HCT116 (cell line): ENCODE results near the gene TAS2R5. TPM values are rescaled to one million over a fixed set of nuclear protein-coding genes. Genes with fewer than 3 reads are reported as not detected.

Experiments used
- ATAC-seq: fragments of 200-7000 bp; cut with Tn5 transposase; 2 replicates; pipeline ENCODE4 v1.9.1; 2020; ENCODE audit warnings: mild to moderate bottlenecking, moderate library complexity
- BruUV-seq: library from RNA; stranded (reverse); fragments of 400-500 nt; replicated peaks from 2 replicates; lab custom pipeline; 2021; lab: Mats Ljungman, UMichigan
- CTCF ChIA-PET: fragments of 300-600 bp; sonication (Branson Sonifier 250); formaldehyde crosslinking; loops from one replicate; lab custom pipeline; 2021; ENCODE audit warnings: antibody characterized with exemption; lab: Charles Lee
- POLR2A ChIA-PET: fragments of 300-600, 350-600 bp; sonication (Branson Sonifier 250); formaldehyde crosslinking; loops from one replicate; lab custom pipeline; 2021; ENCODE audit warnings: antibody characterized with exemption; lab: Charles Lee
- RAD21 ChIA-PET, 2 experiments: fragments of 300-600 bp; sonication (Branson Sonifier 250); formaldehyde crosslinking; loops; one replicate each; lab custom pipeline; 2023; ENCODE audit warnings: low total read pairs in 2 of 2; ENCODE audit not compliant: uncharacterized antibody in 2 of 2, unreplicated experiment in 2 of 2, low non-redundant PET in 1 of 2; lab: Charles Lee
- DNase-seq: peaks from one replicate; pipeline ENCODE4 v3.0.0-alpha.2; 2010; ENCODE audit warnings: low read depth, low spot score
- H2AFZ ChIP-seq: fragments of 200-600 bp; shearing (Covaris generic), sonication (generic); 2 replicates; pipeline ENCODE4 v1.6.1; 2017; ENCODE audit warnings: low read depth, mixed run types, mixed read lengths, antibody characterized with exemption, low read length; ENCODE audit not compliant: poor library complexity, severe bottlenecking
- H3K27ac ChIP-seq: 2 replicates; pipeline ENCODE4 v1.5.1; 2012; ENCODE audit warnings: low read depth, low read length
- H3K27me3 ChIP-seq: fragments of 200-600 bp; sonication (generic); 2 replicates; pipeline ENCODE4 v1.6.1; 2016; ENCODE audit warnings: mixed run types, low read length, mixed read lengths; ENCODE audit not compliant: insufficient read depth
- H3K36me3 ChIP-seq, 2 experiments: fragments of 200-500 bp in 1 of 2; fragments of 200-600 bp in 1 of 2; sonication (Bioruptor generic) in 1 of 2; sonication (generic) in 1 of 2; 2 replicates each; pipeline versions ENCODE4 v1.5.1 to v1.6.1; 2014 to 2016; ENCODE audit warnings: low read length in 2 of 2, inconsistent platforms in 1 of 2, mixed read lengths in 1 of 2, mixed run types in 1 of 2; ENCODE audit not compliant: insufficient read depth in 2 of 2, control insufficient read depth in 1 of 2
- H3K4me1 ChIP-seq, 2 experiments: fragments of 200-600 bp in 1 of 2; sonication (generic) in 1 of 2; 2 replicates each; pipeline versions ENCODE4 v1.5.1 to v1.6.1; 2012 to 2017; ENCODE audit warnings: low read length in 2 of 2, inconsistent platforms in 1 of 2, mild to moderate bottlenecking in 1 of 2, mixed read lengths in 1 of 2, mixed run types in 1 of 2, moderate library complexity in 1 of 2; ENCODE audit not compliant: insufficient read depth in 2 of 2, control insufficient read depth in 1 of 2
- H3K4me2 ChIP-seq: fragments of 200-600 bp; sonication (generic); 2 replicates; pipeline ENCODE4 v1.6.1; 2017; ENCODE audit warnings: mixed run types, low read length, mixed read lengths
- H3K4me3 ChIP-seq, 2 experiments: fragments of 200-600 bp in 1 of 2; sonication (generic) in 1 of 2; replicated peaks in 1 of 2; 2 replicates each; pipeline ENCODE4 v1.5.1; 2011 to 2016; ENCODE audit warnings: low read length in 2 of 2, control low read depth in 1 of 2, low read depth in 1 of 2, mild to moderate bottlenecking in 1 of 2, mixed read lengths in 1 of 2, mixed run types in 1 of 2
- H3K79me2 ChIP-seq: fragments of 200-600 bp; sonication (generic); 2 replicates; pipeline ENCODE4 v1.6.1; 2017; ENCODE audit warnings: mild to moderate bottlenecking, mixed run types, low read length, moderate library complexity, mixed read lengths; ENCODE audit not compliant: insufficient read depth
- H3K9ac ChIP-seq: fragments of 200-600 bp; sonication (generic); 2 replicates; pipeline ENCODE4 v1.6.1; 2016; ENCODE audit warnings: low read length, mixed read lengths
- H3K9me2 ChIP-seq: fragments of 200-600 bp; sonication (generic), shearing (Covaris generic); 2 replicates; pipeline ENCODE4 v1.6.1; 2017; ENCODE audit warnings: mixed run types, mild to moderate bottlenecking, moderate library complexity; ENCODE audit not compliant: insufficient read depth
- H3K9me3 ChIP-seq, 2 experiments: fragments of 200-500 bp in 1 of 2; fragments of 200-600 bp in 1 of 2; sonication (Bioruptor generic) in 1 of 2; sonication (generic) in 1 of 2; 2 replicates each; pipeline ENCODE4 v1.6.1; 2014 to 2017; ENCODE audit warnings: low read length in 2 of 2, mixed read lengths in 2 of 2, inconsistent platforms in 1 of 2, low read depth in 1 of 2, mild to moderate bottlenecking in 1 of 2, mixed run types in 1 of 2, moderate library complexity in 1 of 2; ENCODE audit not compliant: control insufficient read depth in 1 of 2, insufficient read depth in 1 of 2
- H4K20me1 ChIP-seq: fragments of 200-600 bp; sonication (generic), shearing (Covaris generic); 2 replicates; pipeline ENCODE4 v1.6.1; 2017; ENCODE audit warnings: mixed run types, mild to moderate bottlenecking, moderate library complexity; ENCODE audit not compliant: insufficient read depth
- CBX3 ChIP-seq: IDR thresholded peaks from 2 replicates; pipeline ENCODE4 v1.6.1; 2012; ENCODE audit warnings: low read depth
- EGR1 ChIP-seq: IDR thresholded peaks from 2 replicates; pipeline ENCODE4 v1.6.1; 2012; ENCODE audit warnings: low read depth
- ELF1 ChIP-seq: IDR thresholded peaks from 2 replicates; pipeline ENCODE4 v1.6.1; 2012; ENCODE audit warnings: low read depth, borderline replicate concordance
- EZH2 ChIP-seq: fragments of 200-600 bp; sonication (generic); IDR thresholded peaks from 2 replicates; pipeline ENCODE4 v1.6.1; 2017; ENCODE audit warnings: antibody characterized with exemption, mixed run types
- EZH2phosphoT487 ChIP-seq: fragments of 200-600 bp; IDR thresholded peaks from 2 replicates; pipeline ENCODE4 v1.6.1; 2018; ENCODE audit warnings: antibody characterized with exemption, borderline replicate concordance
- POLR2AphosphoS5 ChIP-seq: IDR thresholded peaks from 2 replicates; pipeline ENCODE4 v1.6.1; 2011; ENCODE audit warnings: mild to moderate bottlenecking, low read depth, low read length, moderate library complexity
- RAD21 ChIP-seq: IDR thresholded peaks from 2 replicates; pipeline ENCODE4 v1.6.1; 2012; ENCODE audit warnings: low read depth, mild to moderate bottlenecking
- SP1 ChIP-seq: IDR thresholded peaks from 2 replicates; pipeline ENCODE4 v1.6.1; 2012; ENCODE audit warnings: low read depth
- SRF ChIP-seq: IDR thresholded peaks from 2 replicates; pipeline ENCODE4 v1.6.1; 2012; ENCODE audit warnings: low read depth
- TCF7L2 ChIP-seq: IDR thresholded peaks from 2 replicates; pipeline ENCODE4 v1.7.0; 2011; ENCODE audit warnings: borderline replicate concordance, inconsistent platforms; ENCODE audit not compliant: insufficient read depth, insufficient read length; ENCODE audit errors: extremely low read depth
- YY1 ChIP-seq: IDR thresholded peaks from 2 replicates; pipeline ENCODE4 v1.6.1; 2011; ENCODE audit warnings: low read length, low read depth, moderate library complexity, mild to moderate bottlenecking; ENCODE audit not compliant: insufficient replicate concordance; ENCODE audit errors: extremely low read depth
- ZFX ChIP-seq: fragments of 450-650 bp; IDR thresholded peaks from 2 replicates; pipeline ENCODE4 v1.6.1; 2017
- intact Hi-C: fragments of 100-400 bp; cut with micrococcal nuclease; formaldehyde crosslinking; loops from 2 replicates; pipeline ENCODE4 v1.10.0; 2022
- total RNA-seq: library from RNA; stranded (reverse); gene quantifications from one replicate; pipeline ENCODE4 v1.2.1, GENCODE V29; 2021; ENCODE audit not compliant: unreplicated experiment
- TF ChIP-seq, protein P1 (sequence below): IDR thresholded peaks from 2 replicates; pipeline ENCODE4 v1.6.1; 2012
- TF ChIP-seq, protein P2 (sequence below): IDR thresholded peaks from 2 replicates; pipeline ENCODE4 v1.6.1; 2012; ENCODE audit warnings: low read depth
- TF ChIP-seq, protein P3 (sequence below): IDR thresholded peaks from 2 replicates; pipeline ENCODE4 v1.6.1; 2012
- TF ChIP-seq, protein P4 (sequence below), 3 experiments: fragments of 200-600 bp in 1 of 3; sonication (generic) in 1 of 3; IDR thresholded peaks in 2 of 3; conservative IDR thresholded peaks in 1 of 3; 2 replicates each; pipeline ENCODE4 v1.5.1; 2012 to 2017; ENCODE audit warnings: low read depth in 2 of 3, low read length in 2 of 3, antibody characterized with exemption in 1 of 3, borderline replicate concordance in 1 of 3, control low read depth in 1 of 3, mild to moderate bottlenecking in 1 of 3, mixed read lengths in 1 of 3, mixed run types in 1 of 3, moderate library complexity in 1 of 3; ENCODE audit not compliant: insufficient read depth in 1 of 3

Gene TAS2R5
- total RNA-seq, 1 experiment from 2014 or later = 1.7 TPM

DNA sequence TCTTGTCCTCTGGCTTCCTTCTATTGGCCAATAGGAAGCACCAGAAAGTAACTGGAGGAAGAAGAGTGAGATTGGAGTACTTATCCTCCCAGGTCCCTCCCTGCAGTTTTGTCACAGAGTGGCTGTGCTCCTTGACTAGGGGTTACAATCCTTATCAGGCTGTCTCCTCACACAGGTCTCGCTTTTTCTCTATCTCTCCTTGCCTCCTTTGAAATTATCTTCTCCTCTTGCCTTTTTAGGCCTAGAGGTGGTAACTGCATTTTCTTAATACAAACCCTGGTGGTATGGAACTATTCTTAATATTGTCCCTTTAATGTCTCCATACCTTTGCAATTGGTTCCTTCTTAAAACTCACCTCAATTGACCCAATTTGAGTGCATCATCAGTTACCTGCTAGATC is 48.6 kb downstream of the TAS2R5 start:
- Histone ChIP-seq H4K20me1 (no peaks in the 10 kb centered on the region), H3K4me3 (no peak overlapping the region), H2AFZ (no peak overlapping the region), H3K4me1 (no peaks in the 10 kb centered on the region; a peak in 1 of 4 replicates), H3K27ac (no peak overlapping the region), H3K4me2 (no peak overlapping the region), H3K9me3 (no peaks in the 10 kb centered on the region), H3K9me2 (no peaks in the 10 kb centered on the region)
- ChIA-PET POLR2A (no interaction called here), RAD21 (no interaction called here)
- DNase-seq = no peak
- no peak for TF ChIP-seq SRF
- no peak for TF ChIP-seq EGR1
- TF ChIP-seq, protein P1, sequence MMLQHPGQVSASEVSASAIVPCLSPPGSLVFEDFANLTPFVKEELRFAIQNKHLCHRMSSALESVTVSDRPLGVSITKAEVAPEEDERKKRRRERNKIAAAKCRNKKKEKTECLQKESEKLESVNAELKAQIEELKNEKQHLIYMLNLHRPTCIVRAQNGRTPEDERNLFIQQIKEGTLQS = no peak
- TF ChIP-seq RAD21 = no peak
- no peak for TF ChIP-seq EZH2
- TF ChIP-seq, protein P2, sequence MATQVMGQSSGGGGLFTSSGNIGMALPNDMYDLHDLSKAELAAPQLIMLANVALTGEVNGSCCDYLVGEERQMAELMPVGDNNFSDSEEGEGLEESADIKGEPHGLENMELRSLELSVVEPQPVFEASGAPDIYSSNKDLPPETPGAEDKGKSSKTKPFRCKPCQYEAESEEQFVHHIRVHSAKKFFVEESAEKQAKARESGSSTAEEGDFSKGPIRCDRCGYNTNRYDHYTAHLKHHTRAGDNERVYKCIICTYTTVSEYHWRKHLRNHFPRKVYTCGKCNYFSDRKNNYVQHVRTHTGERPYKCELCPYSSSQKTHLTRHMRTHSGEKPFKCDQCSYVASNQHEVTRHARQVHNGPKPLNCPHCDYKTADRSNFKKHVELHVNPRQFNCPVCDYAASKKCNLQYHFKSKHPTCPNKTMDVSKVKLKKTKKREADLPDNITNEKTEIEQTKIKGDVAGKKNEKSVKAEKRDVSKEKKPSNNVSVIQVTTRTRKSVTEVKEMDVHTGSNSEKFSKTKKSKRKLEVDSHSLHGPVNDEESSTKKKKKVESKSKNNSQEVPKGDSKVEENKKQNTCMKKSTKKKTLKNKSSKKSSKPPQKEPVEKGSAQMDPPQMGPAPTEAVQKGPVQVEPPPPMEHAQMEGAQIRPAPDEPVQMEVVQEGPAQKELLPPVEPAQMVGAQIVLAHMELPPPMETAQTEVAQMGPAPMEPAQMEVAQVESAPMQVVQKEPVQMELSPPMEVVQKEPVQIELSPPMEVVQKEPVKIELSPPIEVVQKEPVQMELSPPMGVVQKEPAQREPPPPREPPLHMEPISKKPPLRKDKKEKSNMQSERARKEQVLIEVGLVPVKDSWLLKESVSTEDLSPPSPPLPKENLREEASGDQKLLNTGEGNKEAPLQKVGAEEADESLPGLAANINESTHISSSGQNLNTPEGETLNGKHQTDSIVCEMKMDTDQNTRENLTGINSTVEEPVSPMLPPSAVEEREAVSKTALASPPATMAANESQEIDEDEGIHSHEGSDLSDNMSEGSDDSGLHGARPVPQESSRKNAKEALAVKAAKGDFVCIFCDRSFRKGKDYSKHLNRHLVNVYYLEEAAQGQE = no peak
- TF ChIP-seq SP1 = no peak
- no peak for TF ChIP-seq YY1
- TF ChIP-seq EZH2phosphoT487 = no peak
- no peak for TF ChIP-seq TCF7L2
- TF ChIP-seq ZFX = no peak
- TF ChIP-seq ELF1 = no peak
- TF ChIP-seq, protein P3, sequence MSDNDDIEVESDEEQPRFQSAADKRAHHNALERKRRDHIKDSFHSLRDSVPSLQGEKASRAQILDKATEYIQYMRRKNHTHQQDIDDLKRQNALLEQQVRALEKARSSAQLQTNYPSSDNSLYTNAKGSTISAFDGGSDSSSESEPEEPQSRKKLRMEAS = no peak
- no peak for TF ChIP-seq POLR2AphosphoS5
- TF ChIP-seq, protein P4, sequence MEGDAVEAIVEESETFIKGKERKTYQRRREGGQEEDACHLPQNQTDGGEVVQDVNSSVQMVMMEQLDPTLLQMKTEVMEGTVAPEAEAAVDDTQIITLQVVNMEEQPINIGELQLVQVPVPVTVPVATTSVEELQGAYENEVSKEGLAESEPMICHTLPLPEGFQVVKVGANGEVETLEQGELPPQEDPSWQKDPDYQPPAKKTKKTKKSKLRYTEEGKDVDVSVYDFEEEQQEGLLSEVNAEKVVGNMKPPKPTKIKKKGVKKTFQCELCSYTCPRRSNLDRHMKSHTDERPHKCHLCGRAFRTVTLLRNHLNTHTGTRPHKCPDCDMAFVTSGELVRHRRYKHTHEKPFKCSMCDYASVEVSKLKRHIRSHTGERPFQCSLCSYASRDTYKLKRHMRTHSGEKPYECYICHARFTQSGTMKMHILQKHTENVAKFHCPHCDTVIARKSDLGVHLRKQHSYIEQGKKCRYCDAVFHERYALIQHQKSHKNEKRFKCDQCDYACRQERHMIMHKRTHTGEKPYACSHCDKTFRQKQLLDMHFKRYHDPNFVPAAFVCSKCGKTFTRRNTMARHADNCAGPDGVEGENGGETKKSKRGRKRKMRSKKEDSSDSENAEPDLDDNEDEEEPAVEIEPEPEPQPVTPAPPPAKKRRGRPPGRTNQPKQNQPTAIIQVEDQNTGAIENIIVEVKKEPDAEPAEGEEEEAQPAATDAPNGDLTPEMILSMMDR (IDR thresholded peaks at IDR 0.05 in 2 of 3, conservative IDR thresholded peaks at IDR 0.05 in 1 of 3; ENCODE audit: borderline replicate concordance in 1 of 3, insufficient read depth in 1 of 3, low read depth in 2 of 3, low read length in 2 of 3) = no peak
- no peak for TF ChIP-seq CBX3
- TF ChIP-seq, all 23 proteins: peak for 0
- Histone ChIP-seq H3K9ac (no peak overlapping the region), H3K27me3 (no peaks in the 10 kb centered on the region), H3K36me3 (no peaks in the 10 kb centered on the region), H3K79me2 (no peaks in the 10 kb centered on the region)
- CTCF ChIA-PET = no interaction called here
- intact Hi-C loops = no loop called here
- ATAC-seq = no peak
- no TSS peak for BruUV-seq
